IMR-90 (cell line): ENCODE measurements around the gene ATP11A. TPM values are rescaled to one million over a fixed set of nuclear protein-coding genes. Genes with fewer than 3 reads are reported as not detected.

Experiments used
- ATAC-seq: fragments of 200-7000 bp; cut with Tn5 transposase; 2 replicates; pipeline ENCODE4 v1.9.1; 2020; ENCODE audit warnings: low read depth, mild to moderate bottlenecking, moderate library complexity
- BruUV-seq: library from RNA; stranded (reverse); fragments of 400-500 nt; replicated peaks from 2 replicates; lab custom pipeline; 2021; lab: Mats Ljungman, UMichigan
- CTCF ChIA-PET: fragments of 300-600 bp; formaldehyde crosslinking; extraction: SDS; loops from one replicate; lab custom pipeline; 2021; ENCODE audit warnings: antibody characterized with exemption; lab: Yijun Ruan, JAX
- POLR2A ChIA-PET: fragments of 300-600 bp; sonication (Branson Sonifier 250); formaldehyde crosslinking; loops from one replicate; lab custom pipeline; 2022; ENCODE audit warnings: antibody characterized with exemption; ENCODE audit not compliant: unreplicated experiment; lab: Charles Lee
- DNase-seq: peaks from one replicate; pipeline ENCODE4 v3.0.0; 2013
- H2AFZ ChIP-seq: replicated peaks from 2 replicates; pipeline ENCODE3; 2013; ENCODE audit warnings: low read length, mild to moderate bottlenecking; ENCODE audit not compliant: poor library complexity
- H2AK5ac ChIP-seq: 2 replicates; pipeline ENCODE4 v1.6.1; 2013; ENCODE audit warnings: low read depth, low read length, inconsistent platforms
- H2AK9ac ChIP-seq: replicated peaks from 2 replicates; pipeline ENCODE3; 2013; ENCODE audit warnings: mild to moderate bottlenecking, low read depth, low read length, moderate library complexity; ENCODE audit not compliant: poor library complexity
- H2BK120ac ChIP-seq: 2 replicates; pipeline ENCODE4 v1.6.1; 2013; ENCODE audit warnings: low read depth, low read length, inconsistent platforms
- H2BK15ac ChIP-seq: 3 replicates; pipeline ENCODE4 v1.6.1; 2013; ENCODE audit warnings: low read depth, low read length, inconsistent platforms
- H2BK20ac ChIP-seq: 2 replicates; pipeline ENCODE4 v1.6.1; 2013; ENCODE audit warnings: low read depth, mild to moderate bottlenecking, inconsistent platforms, low read length, moderate library complexity
- H2BK5ac ChIP-seq: 2 replicates; pipeline ENCODE4 v1.6.1; 2013; ENCODE audit warnings: mild to moderate bottlenecking, low read depth, low read length, inconsistent platforms; ENCODE audit not compliant: poor library complexity, severe bottlenecking
- H3K14ac ChIP-seq: replicated peaks from 2 replicates; pipeline ENCODE4 v1.6.1; 2013; ENCODE audit warnings: low read depth, low read length, inconsistent platforms
- H3K18ac ChIP-seq: 2 replicates; pipeline ENCODE4 v1.6.1; 2013; ENCODE audit warnings: low read depth, low read length, control low read depth
- H3K23ac ChIP-seq: 2 replicates; pipeline ENCODE4 v1.6.1; 2013; ENCODE audit warnings: low read depth, low read length, inconsistent platforms
- H3K27ac ChIP-seq: 2 replicates; pipeline ENCODE4 v1.5.1; 2013; ENCODE audit warnings: mild to moderate bottlenecking, control low read depth, low read length; ENCODE audit not compliant: insufficient read depth
- H3K27me3 ChIP-seq: 2 replicates; pipeline ENCODE4 v1.6.1; 2013; ENCODE audit warnings: low read length; ENCODE audit not compliant: control insufficient read depth, insufficient read depth
- H3K36me3 ChIP-seq: 2 replicates; pipeline ENCODE4 v1.6.1; 2013; ENCODE audit warnings: low read length, mixed read lengths; ENCODE audit not compliant: control insufficient read depth, insufficient read depth
- H3K4ac ChIP-seq: 2 replicates; pipeline ENCODE4 v1.6.1; 2013; ENCODE audit warnings: low read depth, low read length, inconsistent platforms
- H3K4me1 ChIP-seq: 2 replicates; pipeline ENCODE4 v1.6.1; 2013; ENCODE audit warnings: low read length, mixed read lengths; ENCODE audit not compliant: control insufficient read depth, insufficient read depth
- H3K4me2 ChIP-seq: 2 replicates; pipeline ENCODE4 v1.6.1; 2013; ENCODE audit warnings: low read depth, mild to moderate bottlenecking, control low read depth, low read length, moderate library complexity
- H3K4me3 ChIP-seq: 2 replicates; pipeline ENCODE4 v1.5.1; 2013; ENCODE audit warnings: low read depth, mild to moderate bottlenecking, control low read depth, low read length, moderate library complexity; ENCODE audit not compliant: insufficient read depth
- H3K56ac ChIP-seq: 2 replicates; pipeline ENCODE4 v1.6.1; 2013; ENCODE audit warnings: low read length, inconsistent platforms; ENCODE audit not compliant: insufficient read depth; ENCODE audit errors: extremely low read depth
- H3K79me1 ChIP-seq, 2 experiments: 2 replicates each; pipeline ENCODE4 v1.6.1; 2013; ENCODE audit warnings: low read length in 2 of 2, inconsistent platforms in 1 of 2, low read depth in 1 of 2
- H3K9ac ChIP-seq: 2 replicates; pipeline ENCODE4 v1.6.1; 2013; ENCODE audit warnings: low read depth, low read length, control low read depth
- H3K9me1 ChIP-seq: 2 replicates; pipeline ENCODE4 v1.6.1; 2013; ENCODE audit warnings: low read length, inconsistent platforms; ENCODE audit not compliant: insufficient read depth
- H3K9me3 ChIP-seq: 2 replicates; pipeline ENCODE4 v1.6.1; 2013; ENCODE audit warnings: low read length; ENCODE audit not compliant: control insufficient read depth, insufficient read depth
- H4K20me1 ChIP-seq: 2 replicates; pipeline ENCODE4 v1.6.1; 2013; ENCODE audit warnings: low read length, inconsistent platforms; ENCODE audit not compliant: insufficient read depth
- H4K5ac ChIP-seq: 2 replicates; pipeline ENCODE4 v1.6.1; 2013; ENCODE audit warnings: mild to moderate bottlenecking, low read depth, low read length, control low read depth
- H4K8ac ChIP-seq, 2 experiments: 2 replicates each; pipeline ENCODE4 v1.6.1; 2013; ENCODE audit warnings: low read depth in 2 of 2, low read length in 2 of 2, control low read depth in 1 of 2, inconsistent platforms in 1 of 2
- H4K91ac ChIP-seq: 2 replicates; pipeline ENCODE4 v1.6.1; 2013; ENCODE audit warnings: low read depth, low read length, inconsistent platforms; ENCODE audit not compliant: insufficient read depth
- CHD1 ChIP-seq: IDR thresholded peaks from 2 replicates; pipeline ENCODE4 v1.6.1; 2012; ENCODE audit warnings: low read depth, low read length, improper control_type of control experiment
- whole genome bisulfite sequencing, 2 experiments: methylation state at CpG; one replicate each; pipeline versions ENCODE4 v1.1.5 to v1.1.7; 2013; ENCODE audit warnings: missing lambda C conversion rate in 2 of 2; ENCODE audit not compliant: insufficient read length in 1 of 2; ENCODE audit errors: extremely low coverage in 2 of 2; 5-methylcytosine and 5-hydroxymethylcytosine counted together
- dilution Hi-C: fragments of 300-500 bp; cut with HindIII; formaldehyde crosslinking; loops from one replicate; pipeline ENCODE4 v1.14.3; 2018; ENCODE audit warnings: low sequenced_read_pairs; ENCODE audit not compliant: unreplicated experiment
- in situ Hi-C: fragments of 300-500 bp; cut with MboI; formaldehyde crosslinking; loops from 3 replicates; pipeline ENCODE4 v1.14.3; 2019; ENCODE audit warnings: low sequenced_read_pairs, inconsistent platforms, mixed read lengths
- intact Hi-C: fragments of 100-400 bp; cut with micrococcal nuclease; formaldehyde crosslinking; loops from 2 replicates; pipeline ENCODE4 v1.10.0; 2022
- polyA plus RNA-seq, 3 experiments: library from polyadenylated mRNA; depleted of rRNA; stranded (reverse); fragments of >200 nt; gene quantifications; 2 replicates each; pipeline ENCODE4 v1.2.3, GENCODE V29; 2012; ENCODE audit warnings: low replicate concordance in 1 of 3
- total RNA-seq: library from RNA; depleted of rRNA; stranded (reverse); fragments of >200 nt; gene quantifications from 2 replicates; pipeline ENCODE4 v1.2.3, GENCODE V29; 2012

Gene ATP11A
- total and polyA plus RNA-seq, 2 of the 4 experiments (the other 2 are of a cell fraction), result 8.4 to 12.0 TPM

DNA sequence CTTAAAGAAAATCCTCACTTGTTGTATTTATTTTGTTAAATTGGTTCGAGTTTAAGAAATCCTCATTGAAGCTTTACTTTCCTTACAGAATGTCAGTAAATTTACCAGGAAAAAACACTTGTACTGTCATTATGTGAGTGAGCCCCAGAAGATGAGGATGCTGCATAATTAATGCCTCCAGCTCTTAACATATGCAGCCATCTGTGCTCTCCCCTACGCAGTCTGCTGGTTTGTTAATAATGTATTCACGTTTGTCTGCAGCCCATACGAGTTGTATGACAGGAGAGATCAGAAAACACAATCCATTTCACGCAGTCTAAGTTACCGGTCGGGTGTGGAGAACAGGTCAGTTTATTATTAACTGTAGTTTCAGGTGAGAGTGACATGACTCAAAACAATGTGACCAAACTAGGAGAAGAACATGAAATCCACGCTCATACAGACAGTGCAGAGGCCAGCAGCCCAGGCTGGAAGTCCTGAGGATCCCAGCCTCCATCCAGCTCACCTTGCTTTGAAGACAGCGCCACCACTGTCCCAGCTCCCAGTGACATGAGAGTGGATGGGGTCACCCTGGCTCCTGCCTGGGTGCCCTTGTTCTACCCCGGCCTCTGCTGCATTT, 19.8 kb upstream of the ATP11A start:
- POLR2A ChIA-PET, result interaction anchor here (0.6 kb wide), 1 partner anchor 247 kb away, joined by 14 read pairs; no protein-coding TSS in a partner anchor
- DNase-seq (no peak), ATAC-seq (no peak)
- BruUV-seq, result no TSS peak
- intact Hi-C loops (no loop called here), in situ Hi-C loops (no loop called here), dilution Hi-C loops (no loop called here)
- no peak overlapping the region for H2AFZ ChIP-seq
- CTCF ChIA-PET, result no interaction called here
- no peak overlapping the region for H2AK9ac ChIP-seq
- no peak overlapping the region for H3K23ac ChIP-seq
- TF ChIP-seq CHD1, result no peak
- no peak overlapping the region for H4K8ac ChIP-seq
- peaks cover 35% of the 10 kb centered on the region for H3K27me3 ChIP-seq
- no peaks in the 10 kb centered on the region for H3K9me3 ChIP-seq
- H2BK15ac ChIP-seq, result no peak overlapping the region
- H3K4me3 ChIP-seq, result no peak overlapping the region
- no CpG with 5 or more reads among the region's 10 CpGs for WGBS, 2 experiments
- H3K4me2 ChIP-seq, result no peak overlapping the region
- H2AK5ac ChIP-seq, result no peak overlapping the region
- no peaks in the 10 kb centered on the region for H3K4me1 ChIP-seq
- no peak overlapping the region for H3K18ac ChIP-seq
- no peak overlapping the region for H3K4ac ChIP-seq
- no peak overlapping the region for H2BK5ac ChIP-seq
- no peak overlapping the region for H3K9ac ChIP-seq
- no peak overlapping the region for H3K27ac ChIP-seq
- H3K9me1 ChIP-seq, result 0 out of 2 replicates have a peak, but pooled peaks cover 3% of the 10 kb centered on the region
- no peaks in the 10 kb centered on the region for H3K36me3 ChIP-seq
- no peak overlapping the region for H4K91ac ChIP-seq
- no peak overlapping the region for H3K14ac ChIP-seq
- H3K56ac ChIP-seq, result no peak overlapping the region
- no peak overlapping the region for H2BK120ac ChIP-seq
- H4K5ac ChIP-seq, result no peak overlapping the region
- no peaks in the 10 kb centered on the region for H4K20me1 ChIP-seq
- no peaks in the 10 kb centered on the region for H3K79me1 ChIP-seq
- H2BK20ac ChIP-seq, result no peak overlapping the region
